Measurements from ENCODE around the gene SLC44A2.

The SLC44A2 gene

DNA sequence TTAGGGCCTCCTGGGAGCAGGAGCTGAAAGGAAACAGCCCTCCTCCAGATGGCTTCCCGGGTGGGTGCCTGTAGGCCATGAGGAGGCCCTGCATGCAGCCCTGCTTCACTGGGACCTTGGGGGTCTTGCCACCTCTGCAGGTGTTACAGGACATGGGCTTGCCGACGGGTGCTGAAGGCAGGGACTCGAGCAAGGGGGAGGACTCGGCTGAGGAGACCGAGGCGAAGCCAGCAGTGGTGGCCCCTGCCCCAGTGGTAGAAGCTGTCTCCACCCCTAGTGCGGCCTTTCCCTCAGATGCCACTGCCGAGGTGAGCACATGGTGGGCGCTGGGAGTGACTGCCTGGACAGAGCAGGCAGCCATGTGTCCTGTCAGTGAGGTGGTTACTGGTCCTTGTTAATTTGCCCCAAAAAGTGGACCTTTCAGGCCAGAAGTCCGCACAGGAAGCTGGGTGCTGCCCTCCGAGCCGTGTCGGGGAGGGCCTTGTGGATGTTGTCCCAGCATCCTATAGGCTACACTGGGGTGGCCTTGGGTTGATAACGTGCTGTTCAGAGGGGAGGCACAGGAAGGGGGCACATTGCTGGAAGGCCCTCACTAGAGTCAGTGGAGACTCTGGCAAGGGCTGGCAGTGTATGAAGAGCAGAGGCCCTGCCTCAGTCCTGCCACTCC lies 57.2 kb downstream of the SLC44A2 start:
- TF ChIP-seq, protein P1, sequence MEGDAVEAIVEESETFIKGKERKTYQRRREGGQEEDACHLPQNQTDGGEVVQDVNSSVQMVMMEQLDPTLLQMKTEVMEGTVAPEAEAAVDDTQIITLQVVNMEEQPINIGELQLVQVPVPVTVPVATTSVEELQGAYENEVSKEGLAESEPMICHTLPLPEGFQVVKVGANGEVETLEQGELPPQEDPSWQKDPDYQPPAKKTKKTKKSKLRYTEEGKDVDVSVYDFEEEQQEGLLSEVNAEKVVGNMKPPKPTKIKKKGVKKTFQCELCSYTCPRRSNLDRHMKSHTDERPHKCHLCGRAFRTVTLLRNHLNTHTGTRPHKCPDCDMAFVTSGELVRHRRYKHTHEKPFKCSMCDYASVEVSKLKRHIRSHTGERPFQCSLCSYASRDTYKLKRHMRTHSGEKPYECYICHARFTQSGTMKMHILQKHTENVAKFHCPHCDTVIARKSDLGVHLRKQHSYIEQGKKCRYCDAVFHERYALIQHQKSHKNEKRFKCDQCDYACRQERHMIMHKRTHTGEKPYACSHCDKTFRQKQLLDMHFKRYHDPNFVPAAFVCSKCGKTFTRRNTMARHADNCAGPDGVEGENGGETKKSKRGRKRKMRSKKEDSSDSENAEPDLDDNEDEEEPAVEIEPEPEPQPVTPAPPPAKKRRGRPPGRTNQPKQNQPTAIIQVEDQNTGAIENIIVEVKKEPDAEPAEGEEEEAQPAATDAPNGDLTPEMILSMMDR (conservative IDR thresholded peaks at IDR 0.05; ENCODE audit: low read depth, low read length): no peak
- H3K4me3 ChIP-seq (ENCODE audit: low read depth, low read length): no peak overlapping the region
- DNase-seq (ENCODE audit: low read depth): no peak

DNA sequence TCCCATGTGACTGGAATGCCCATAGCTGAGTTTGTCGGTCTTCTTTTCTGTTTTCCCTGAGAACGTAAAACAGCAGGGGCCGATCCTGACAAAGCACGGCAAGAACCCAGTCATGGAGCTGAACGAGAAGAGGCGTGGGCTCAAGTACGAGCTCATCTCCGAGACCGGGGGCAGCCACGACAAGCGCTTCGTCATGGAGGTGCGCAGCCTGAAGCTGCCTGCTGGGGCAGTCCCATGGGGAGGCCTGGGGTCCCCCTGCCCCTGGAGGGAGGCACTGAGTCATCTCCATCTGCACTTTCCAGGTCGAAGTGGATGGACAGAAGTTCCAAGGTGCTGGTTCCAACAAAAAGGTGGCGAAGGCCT lies 57.7 kb downstream of the SLC44A2 start:
- DNase-seq (ENCODE audit: low read depth): no peak
- no peak overlapping the region for H3K4me3 ChIP-seq (ENCODE audit: low read depth, low read length)
- TF ChIP-seq, protein P1 (conservative IDR thresholded peaks at IDR 0.05; ENCODE audit: low read depth, low read length): no peak

DNA sequence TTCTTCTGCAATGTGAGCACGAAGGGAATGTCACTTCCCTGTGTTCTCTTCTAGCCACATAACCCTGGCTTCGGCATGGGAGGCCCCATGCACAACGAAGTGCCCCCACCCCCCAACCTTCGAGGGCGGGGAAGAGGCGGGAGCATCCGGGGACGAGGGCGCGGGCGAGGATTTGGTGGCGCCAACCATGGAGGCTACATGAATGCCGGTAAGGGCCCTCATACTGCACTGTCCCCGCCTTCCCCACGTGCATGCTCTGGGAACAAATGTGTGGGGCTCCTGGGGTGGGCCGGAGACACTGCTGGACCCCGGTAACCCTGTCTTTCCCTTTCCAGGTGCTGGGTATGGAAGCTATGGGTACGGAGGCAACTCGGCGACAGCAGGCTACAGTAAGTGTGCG lies 58.2 kb downstream of the SLC44A2 start:
- no peak overlapping the region for H3K4me3 ChIP-seq (ENCODE audit: low read depth, low read length)
- TF ChIP-seq, protein P1 (conservative IDR thresholded peaks at IDR 0.05; ENCODE audit: low read depth, low read length): no peak
- no peak for DNase-seq (ENCODE audit: low read depth)

DNA sequence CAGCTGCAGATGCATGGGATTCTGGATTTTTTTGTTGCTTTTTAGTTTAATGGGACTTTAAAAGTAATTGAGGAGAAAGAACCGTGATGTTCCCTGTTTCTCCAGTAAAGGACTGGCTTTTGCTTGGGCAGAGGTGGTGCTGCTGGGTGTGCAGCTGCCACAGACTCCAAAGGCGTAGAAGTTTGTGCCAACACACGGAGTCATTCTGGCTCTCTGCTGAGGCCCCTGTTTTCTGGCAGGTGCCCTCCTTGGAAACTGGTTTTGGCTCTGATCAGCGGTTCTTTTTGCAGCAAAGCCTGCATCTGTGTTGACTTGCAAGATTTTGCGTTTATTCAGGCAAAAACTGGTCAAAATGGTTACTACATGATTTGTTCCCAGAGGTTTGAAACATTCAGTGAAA lies 59.9 kb downstream of the SLC44A2 start:
- DNase-seq (ENCODE audit: low read depth): no peak
- TF ChIP-seq, protein P1 (conservative IDR thresholded peaks at IDR 0.05; ENCODE audit: low read depth, low read length): no peak
- no peak overlapping the region for H3K4me3 ChIP-seq (ENCODE audit: low read depth, low read length)

DNA sequence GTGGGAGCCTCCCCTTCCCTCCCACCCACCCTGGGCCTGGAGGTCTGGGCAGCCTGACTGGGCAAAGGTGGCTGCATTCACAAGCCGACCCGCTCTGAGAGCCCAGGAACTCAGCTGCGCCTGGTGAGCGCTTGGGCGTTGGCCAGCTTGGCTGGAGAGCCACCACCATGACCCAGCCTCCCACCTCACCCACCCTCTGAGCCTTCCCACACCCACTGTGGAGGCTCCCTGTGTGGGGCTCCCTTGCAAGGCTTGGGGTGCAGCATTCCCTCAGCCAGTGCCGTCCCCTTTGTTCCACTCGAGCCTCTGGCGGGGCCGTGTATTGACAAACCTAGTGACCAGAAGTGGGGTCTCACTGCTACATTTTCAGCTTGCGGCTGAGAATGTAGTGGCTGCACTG lies 60.8 kb downstream of the SLC44A2 start:
- TF ChIP-seq, protein P1 (conservative IDR thresholded peaks at IDR 0.05; ENCODE audit: low read depth, low read length): no peak
- H3K4me3 ChIP-seq (ENCODE audit: low read depth, low read length): no peak overlapping the region
- DNase-seq (ENCODE audit: low read depth): no peak

DNA sequence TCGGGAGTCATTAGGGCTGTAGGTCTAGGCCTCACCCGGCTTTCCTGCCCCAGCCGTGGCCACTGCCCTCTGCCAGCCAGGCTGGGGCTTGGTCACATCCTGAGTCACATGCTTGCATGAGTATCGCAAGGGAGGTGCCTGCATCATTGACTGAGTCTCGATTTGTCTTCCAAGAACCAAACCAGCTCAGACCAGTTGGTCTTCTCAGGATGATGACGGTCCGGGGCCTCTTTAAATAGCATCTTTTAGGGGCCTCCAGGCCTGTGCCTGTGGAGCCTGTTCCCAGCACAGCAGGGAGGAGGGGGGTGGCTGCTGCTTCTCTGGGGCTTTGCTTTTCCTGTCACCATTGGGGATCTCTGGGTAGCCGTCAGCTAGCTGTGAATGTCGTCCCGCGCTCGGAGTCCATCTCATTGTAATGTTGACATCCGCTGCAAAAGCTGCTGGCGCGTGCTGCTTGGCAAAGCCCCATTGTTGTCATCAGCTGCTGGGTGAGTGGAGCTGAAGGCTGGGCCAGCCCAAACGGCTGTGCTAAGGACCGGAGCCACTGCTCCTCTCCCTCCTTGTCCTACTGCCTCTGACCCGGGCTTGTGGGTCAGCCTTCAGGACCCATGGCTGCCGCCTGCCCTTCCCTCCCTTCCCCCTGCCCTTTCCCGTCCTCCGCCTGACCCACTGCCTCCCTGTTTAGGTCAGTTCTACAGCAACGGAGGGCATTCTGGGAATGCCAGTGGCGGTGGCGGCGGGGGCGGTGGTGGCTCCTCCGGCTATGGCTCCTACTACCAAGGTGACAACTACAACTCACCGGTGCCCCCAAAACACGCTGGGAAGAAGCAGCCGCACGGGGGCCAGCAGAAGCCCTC lies 61.5 kb downstream of the SLC44A2 start:
- TF ChIP-seq, protein P1 (conservative IDR thresholded peaks at IDR 0.05; ENCODE audit: low read depth, low read length): no peak
- DNase-seq (ENCODE audit: low read depth): peak; percentile 18
- H3K4me3 ChIP-seq (ENCODE audit: low read depth, low read length): no peak overlapping the region
